ENCODE measurements around the gene DIP2C.
"Not testable (repeated sequence)": the region's sequence is repeated elsewhere in the genome, so short reads cannot be mapped to it uniquely, and the experiment has no call there.

DIP2C gene

GRCh38 chr10:338171-339037 lies 351.1 kb downstream of the DIP2C start:
- DNase-seq = no peak

GRCh38 chr10:336247-336646 lies 353.2 kb downstream of the DIP2C start:
- no peak for DNase-seq

DNA sequence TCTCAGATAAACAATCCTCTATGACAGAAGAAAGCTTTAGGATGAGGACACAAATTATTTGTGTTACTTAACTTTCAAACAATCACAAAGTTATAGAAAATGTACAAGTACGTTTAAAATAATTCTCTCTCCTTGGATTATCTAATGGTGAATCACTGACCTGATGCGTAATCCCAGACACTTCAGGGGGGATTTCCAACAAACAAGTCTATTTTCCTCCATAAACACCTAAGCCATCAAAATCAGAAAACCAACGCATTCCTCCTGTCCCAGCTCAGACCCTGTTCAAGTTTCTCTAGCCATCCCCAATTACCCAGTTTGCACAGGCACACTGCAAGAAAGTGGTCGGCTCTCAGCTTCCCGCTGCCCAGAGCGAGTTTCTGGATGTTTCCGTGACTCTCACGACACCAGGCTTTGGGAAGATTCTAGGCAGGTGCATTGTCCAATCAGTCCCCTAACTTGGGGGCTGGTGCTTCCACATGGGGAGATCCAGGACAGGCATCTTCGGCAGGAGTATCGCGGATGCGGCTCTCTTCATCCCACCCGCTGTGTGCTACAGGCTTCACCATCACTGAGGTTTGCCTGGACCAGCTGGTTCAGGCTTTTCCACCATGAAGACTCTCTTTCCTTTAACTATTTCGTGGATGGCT lies 354.2 kb downstream of the DIP2C start:
- DNase-seq = no peak

GRCh38 chr10:331186-331585 lies 358.3 kb downstream of the DIP2C start:
- no peak for DNase-seq

- peak; percentile 65 for DNase-seq
Observed at GRCh38 chr10:329361-330099, 359.9 kb downstream of the DIP2C start.

- DNase-seq = no peak
Observed at GRCh38 chr10:327889-328852, 361.3 kb downstream of the DIP2C start.

DNA sequence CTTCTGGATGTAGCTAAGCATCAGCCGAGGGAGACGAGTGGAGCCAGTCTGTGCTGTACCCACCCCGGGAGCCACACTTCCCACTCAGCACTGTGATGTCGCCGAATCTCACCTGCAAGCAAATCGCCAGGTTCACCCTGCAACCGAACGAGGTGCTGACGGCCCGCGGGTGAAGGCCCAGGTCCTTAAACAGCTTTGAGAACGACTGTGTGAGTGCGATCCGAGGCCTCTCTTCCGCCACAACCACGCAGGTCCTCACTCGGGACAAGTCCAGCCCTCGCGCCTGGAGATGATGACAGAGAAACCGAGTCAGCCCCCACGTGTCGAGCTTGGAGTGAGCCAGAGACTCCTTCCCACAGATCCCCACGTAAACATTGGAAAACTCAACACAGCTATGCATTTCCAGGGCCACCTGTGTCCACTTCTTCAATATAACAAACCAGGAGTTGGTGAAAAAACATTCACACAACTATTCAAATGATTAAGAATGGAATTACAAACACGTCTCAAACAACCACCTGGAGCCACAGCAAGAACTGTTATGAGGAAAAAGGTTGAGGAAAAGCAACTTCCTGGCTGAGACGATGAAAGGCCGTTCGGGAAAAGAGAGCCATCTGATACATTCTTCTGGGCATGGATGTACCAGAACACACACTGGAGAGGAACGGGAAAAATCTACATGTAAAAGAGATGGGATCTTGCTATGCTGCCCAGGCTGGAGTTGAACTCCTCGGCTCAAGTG lies 362.4 kb downstream of the DIP2C start:
- no peak for DNase-seq

- DNase-seq = no peak
Observed at GRCh38 chr10:326350-326749, 363.1 kb downstream of the DIP2C start.

GRCh38 chr10:325282-325681 lies 364.2 kb downstream of the DIP2C start:
- DNase-seq = no peak

DNA sequence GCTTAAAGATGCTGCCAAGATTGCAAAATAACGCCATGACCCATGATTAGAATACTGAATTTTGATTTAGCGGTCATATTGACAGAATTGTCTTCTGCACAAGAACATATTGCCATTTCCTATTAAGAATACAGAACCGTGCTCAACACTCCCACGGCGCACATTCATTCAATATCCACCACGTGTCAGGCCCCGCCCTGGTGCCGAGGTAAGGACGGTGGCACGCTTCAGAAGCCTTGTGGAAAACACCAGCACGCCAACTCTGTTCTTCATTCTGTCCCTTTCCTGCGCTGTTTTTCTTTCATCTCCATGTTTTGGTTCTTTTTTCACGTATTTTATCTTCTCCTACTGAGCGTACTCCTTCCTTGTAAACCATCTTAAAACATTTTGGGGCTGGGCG lies 364.9 kb downstream of the DIP2C start:
- DNase-seq = no peak

DNA sequence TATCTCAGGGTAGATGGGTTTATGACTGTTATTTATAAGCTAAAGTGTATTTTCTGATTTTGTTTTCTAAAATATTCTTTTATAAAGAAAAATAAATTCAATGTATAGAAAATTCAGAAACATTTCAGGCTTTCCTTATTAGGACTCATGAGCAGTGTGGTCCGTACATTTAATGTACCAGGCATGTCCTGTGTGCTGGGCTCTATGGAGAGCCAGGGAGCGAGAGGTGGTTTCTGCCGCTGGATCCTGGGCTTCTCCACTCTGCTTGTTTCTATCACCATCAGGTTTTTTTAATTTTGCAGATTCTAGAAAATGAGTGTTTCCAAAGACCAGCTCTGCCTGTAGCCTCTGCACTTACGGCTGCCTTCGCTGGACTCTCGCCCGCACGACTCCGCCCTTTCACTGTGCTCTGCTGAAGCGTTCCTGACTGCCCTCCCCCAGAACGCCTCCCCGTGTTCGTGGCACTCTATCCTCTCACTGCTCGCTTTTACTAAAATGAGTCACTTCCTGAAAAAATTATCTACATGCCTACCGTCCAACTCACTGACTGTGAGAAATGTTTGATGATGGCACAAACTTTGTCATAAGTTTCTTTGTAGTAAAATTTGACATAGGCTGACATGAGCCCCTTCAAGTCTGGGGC lies 365.7 kb downstream of the DIP2C start:
- peak; percentile 86 for DNase-seq

- not testable (repeated sequence) for DNase-seq
Observed at GRCh38 chr10:323046-323445, 366.4 kb downstream of the DIP2C start.

DNA sequence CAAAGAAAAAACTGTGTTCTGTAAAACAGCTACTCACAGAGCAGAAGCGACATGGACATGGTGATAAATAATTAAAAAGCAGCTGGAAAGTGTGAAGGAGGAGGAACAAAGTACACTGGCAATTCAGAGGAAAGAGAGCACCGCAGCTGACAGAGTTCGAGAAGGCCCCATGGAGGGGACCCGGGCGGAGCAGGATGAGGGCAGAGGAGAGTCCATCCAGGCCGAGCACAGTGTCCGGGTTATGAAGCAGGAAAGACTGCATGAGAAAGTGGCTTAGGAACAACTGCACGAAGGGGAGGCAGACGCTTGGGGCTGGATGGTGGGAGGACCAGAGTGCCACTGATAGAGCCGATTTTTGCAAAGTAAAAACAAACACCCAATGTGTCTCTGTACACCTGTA lies 368.7 kb downstream of the DIP2C start:
- no peak for DNase-seq

DNA sequence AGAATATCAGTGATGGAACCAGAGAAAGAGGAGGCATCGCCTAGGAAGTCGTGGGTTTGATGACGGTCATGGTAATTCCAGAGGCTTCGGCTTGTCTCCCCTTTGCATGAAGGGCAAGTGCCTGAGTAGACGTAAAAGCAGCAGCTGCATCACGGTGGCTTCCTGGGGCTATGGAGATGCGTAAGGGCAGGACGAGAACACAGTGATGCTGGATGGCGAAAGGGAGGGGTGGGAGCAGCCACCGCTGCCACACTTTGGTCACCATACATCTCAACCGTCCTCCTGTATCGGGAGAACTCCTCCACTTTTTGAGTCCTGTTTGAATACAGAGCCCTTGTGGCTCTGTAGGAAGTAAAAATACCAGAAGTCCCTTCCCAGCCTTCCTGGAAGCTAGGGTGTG lies 371.5 kb downstream of the DIP2C start:
- DNase-seq = no peak

DNA sequence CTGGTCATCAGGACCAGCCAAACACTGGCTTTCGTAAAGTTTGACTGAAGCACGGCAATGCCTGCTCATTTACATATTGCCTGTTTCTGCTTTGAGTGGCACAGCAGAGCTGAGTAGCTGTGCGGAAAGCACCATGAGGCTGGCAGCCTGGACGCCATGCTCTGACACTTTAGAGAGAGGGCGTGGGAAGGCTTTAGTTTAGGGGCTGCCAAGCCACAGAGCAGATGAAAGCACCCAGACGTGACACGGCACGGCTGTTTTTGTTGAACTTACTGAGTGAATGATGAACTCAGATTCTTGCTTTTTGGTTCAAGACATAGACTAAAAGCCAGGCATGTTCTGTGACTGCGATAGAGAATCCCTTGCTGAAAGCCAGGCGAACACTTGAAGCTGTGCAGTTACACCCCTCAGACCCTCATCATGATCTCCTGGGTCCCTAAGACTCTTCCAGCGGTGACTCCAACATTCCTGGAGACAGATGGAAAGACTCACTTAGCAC lies 372.1 kb downstream of the DIP2C start:
- no peak for DNase-seq

DNA sequence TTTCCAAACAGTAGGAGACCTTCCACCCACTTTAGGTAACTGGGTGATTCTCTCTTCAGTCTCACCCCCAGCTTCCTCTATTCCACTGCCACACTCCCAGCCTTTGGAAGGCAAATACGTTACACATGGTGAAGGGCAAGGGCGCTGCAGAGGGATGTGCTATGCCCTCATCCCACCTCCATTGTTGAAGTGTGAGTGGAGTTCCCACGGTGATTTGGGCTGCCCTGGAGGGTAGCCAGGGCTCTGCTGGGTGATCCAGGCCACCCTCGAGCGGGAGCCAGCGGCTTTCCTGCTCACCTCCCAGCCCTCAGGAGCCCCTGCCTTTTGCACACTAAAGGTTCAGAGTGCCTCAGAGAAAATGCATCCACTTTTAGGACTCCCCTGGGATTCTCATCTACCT lies 373.1 kb downstream of the DIP2C start:
- DNase-seq = no peak

DNA sequence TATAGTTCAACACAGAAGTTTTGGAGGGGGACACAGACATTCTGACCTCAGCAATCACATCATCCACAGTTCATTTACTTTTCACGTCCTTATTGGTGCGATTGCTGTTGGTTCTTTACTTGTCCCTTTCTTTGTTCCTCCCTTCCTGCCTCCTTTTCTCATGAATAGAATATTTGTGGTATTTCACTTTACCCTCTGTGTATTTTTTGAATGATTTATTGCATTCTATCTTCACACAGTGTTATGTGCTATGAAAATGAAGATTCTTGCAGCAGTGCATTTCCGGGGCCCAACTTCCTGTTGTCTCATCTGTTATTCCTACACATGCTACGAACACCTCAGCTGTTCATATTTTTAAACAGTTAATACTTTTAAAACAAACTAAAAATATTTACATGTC lies 374.6 kb downstream of the DIP2C start:
- no peak for DNase-seq

DNA sequence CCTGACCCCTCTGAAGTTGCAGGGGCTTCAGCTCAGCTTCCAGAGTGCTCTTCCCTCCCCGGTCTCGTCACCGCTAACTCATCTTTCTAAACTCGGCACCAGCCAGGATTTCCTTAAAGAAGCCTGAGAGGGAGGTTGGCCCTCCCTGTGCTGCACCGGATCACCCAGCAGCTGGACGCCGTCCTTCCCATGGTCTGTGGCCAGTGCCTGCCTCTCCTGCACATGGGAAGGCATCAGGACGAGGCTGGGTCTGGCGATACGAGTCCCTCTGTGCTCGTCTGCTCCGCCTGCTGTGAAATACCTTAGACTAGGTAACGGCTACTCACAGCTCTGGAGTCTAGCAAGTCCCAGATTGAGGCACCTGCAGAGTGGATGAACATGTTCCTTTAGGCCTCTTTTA lies 375.1 kb downstream of the DIP2C start:
- no peak for DNase-seq

DNA sequence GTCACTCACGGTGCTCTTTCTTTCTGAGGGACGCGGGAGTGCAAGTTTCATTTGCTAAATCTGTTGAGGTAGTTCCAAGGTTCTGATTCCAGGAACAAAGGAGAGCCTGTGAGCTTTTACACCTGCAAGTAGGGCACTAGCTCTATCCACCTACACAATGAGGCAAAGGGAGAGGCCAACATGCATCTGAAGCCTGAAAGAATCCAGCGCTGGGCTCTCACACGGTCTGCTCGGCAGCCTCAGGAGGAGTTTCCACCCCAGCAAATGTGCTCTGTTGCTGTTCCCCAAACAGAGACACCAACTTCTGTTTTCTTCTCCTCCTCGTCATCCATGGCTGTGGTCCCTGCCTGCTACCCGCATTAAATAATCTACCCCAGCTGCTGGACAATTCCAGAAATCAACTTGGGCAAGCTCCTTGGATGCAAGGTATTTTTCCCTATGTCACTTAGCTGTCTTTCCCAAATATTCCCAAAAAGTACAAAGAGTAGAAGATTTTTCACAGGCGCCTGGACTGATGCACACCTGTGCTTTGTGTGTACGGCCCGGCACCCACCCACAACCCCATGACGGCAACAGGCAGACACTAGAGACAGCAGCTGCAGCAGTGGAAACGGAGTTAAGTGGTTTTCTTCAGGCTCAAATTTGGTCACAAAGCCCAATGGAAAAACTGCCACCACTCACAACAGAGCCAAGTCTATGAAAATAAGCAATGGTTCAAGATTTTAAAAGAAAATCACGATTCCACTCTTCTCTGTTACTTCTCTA lies 377.4 kb downstream of the DIP2C start:
- DNase-seq = no peak

DNA sequence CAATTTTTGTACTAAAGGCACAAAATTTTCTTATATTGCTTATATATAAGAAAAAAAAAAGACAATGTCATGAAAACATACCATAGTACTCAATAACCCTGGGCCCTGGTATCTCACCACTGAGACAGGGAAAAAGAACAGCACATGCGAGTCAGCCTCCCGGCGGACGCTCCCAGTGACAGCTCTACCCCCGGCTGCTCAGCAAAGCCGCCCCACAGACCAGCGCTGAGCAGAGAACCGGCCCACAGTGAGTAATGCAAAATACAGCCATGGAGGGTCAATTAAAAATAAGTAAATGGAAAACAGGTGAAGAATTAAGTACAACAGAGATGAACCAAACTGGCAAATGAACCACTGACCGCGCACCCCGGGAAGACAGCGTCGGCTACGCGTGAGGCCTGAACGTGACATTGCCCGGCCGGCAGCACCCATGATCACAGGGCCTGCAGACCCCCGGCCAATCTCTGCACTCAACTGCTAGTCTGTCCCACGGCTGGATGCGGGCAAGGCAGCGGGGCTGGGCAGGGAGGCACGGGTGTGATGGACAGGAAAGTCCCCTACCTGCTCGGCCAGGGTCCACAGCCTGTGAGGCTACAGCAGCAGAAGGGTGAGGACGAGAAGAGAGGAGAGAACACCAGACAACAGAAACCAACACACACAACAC lies 378.4 kb downstream of the DIP2C start:
- DNase-seq = no peak
